ENCODE measurements around the gene TP53RK.

The TP53RK gene

DNA sequence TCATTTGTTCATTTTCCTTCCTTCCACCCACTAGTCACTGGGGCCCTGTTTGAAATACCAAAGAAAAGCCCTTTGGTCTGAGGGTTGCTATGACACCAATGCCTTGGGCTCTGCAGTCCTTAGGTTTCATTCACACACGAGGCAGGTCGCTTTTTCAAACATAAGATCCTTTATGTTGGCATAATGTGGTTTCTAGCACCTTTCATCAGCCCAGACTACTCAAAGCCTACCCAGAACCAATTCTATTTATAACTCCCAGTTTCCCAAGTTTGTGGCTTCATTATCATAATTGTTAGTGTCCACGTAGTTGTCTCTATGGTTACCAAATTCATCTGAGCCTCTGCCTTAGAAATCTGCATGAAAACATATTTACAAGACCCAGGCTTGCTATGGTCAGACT lies 6.6 kb upstream of the TP53RK start:
- Histone ChIP-seq H4K20me1 (ENCODE audit: insufficient read depth, low read length) (no peaks in the 10 kb centered on the region), H3K4me2 (ENCODE audit: low read depth, low read length) (peak overlapping the region; percentile 37), H3K9ac (ENCODE audit: low read length) (peak overlapping the region; percentile 31; the same call in 1 of the 2 replicates), H3K36me3 (replicated peaks; ENCODE audit: insufficient read depth, low read length) (no peaks in the 10 kb centered on the region), H3K27ac (ENCODE audit: low read length) (peak overlapping the region; percentile 72), H3K27me3 (replicated peaks; ENCODE audit: insufficient read depth, low read length) (no peaks in the 10 kb centered on the region), H3K4me3 (ENCODE audit: low read length) (no peak overlapping the region), H3F3A (ENCODE audit: insufficient read depth, low read length) (peaks cover 7% of the 10 kb centered on the region; the same call in 1 of the 2 replicates), H3K9me3 (replicated peaks; ENCODE audit: insufficient read depth, low read length) (no peaks in the 10 kb centered on the region), H3K79me2 (ENCODE audit: low read length) (no peaks in the 10 kb centered on the region), H2AFZ (ENCODE audit: low read length) (0 out of 2 replicates have a peak overlapping the region, but pooled peaks have one; percentile 34), H3K4me1 (ENCODE audit: low read length) (peaks cover 31% of the 10 kb centered on the region), H3K9me2 (replicated peaks; ENCODE audit: insufficient read depth, low read length) (no peaks in the 10 kb centered on the region)
- TF ChIP-seq EZH2 (optimal IDR thresholded peaks at IDR 0.05; ENCODE audit: low read depth, low read length) (no peak), EZH2phosphoT487 (IDR thresholded peaks at IDR 0.05; ENCODE audit: low read length) (no peak), CTCF (IDR thresholded peaks at IDR 0.05; ENCODE audit: low read length) (no peak)
- DNase-seq = peak; percentile 64

GRCh38 chr20:46694484-46694883 lies 5.2 kb upstream of the TP53RK start:
- Histone ChIP-seq H3K9me3 (replicated peaks; ENCODE audit: insufficient read depth, low read length) (no peaks in the 10 kb centered on the region), H3K36me3 (replicated peaks; ENCODE audit: insufficient read depth, low read length) (no peaks in the 10 kb centered on the region), H3K4me3 (ENCODE audit: low read length) (no peak overlapping the region), H3K9ac (ENCODE audit: low read length) (no peak overlapping the region), H3F3A (ENCODE audit: insufficient read depth, low read length) (peaks cover 7% of the 10 kb centered on the region; the same call in 1 of the 2 replicates), H3K4me2 (ENCODE audit: low read depth, low read length) (no peak overlapping the region), H3K9me2 (replicated peaks; ENCODE audit: insufficient read depth, low read length) (no peaks in the 10 kb centered on the region), H3K27me3 (replicated peaks; ENCODE audit: insufficient read depth, low read length) (no peaks in the 10 kb centered on the region), H3K27ac (ENCODE audit: low read length) (no peak overlapping the region), H3K4me1 (ENCODE audit: low read length) (peaks cover 35% of the 10 kb centered on the region), H3K79me2 (ENCODE audit: low read length) (no peaks in the 10 kb centered on the region), H2AFZ (ENCODE audit: low read length) (peak overlapping the region; percentile 5), H4K20me1 (ENCODE audit: insufficient read depth, low read length) (no peaks in the 10 kb centered on the region)
- TF ChIP-seq EZH2 (optimal IDR thresholded peaks at IDR 0.05; ENCODE audit: low read depth, low read length) (no peak), CTCF (IDR thresholded peaks at IDR 0.05; ENCODE audit: low read length) (no peak), EZH2phosphoT487 (IDR thresholded peaks at IDR 0.05; ENCODE audit: low read length) (no peak)
- DNase-seq = peak; percentile 38

GRCh38 chr20:46691196-46691595 lies 2.0 kb upstream of the TP53RK start:
- H3K36me3 ChIP-seq (replicated peaks; ENCODE audit: insufficient read depth, low read length) = peaks cover 3% of the 10 kb centered on the region; the same call in 1 of the 2 replicates
- H3K4me3 ChIP-seq (ENCODE audit: low read length) = no peak overlapping the region
- no peak for DNase-seq
- H3K9me3 ChIP-seq (replicated peaks; ENCODE audit: insufficient read depth, low read length) = no peaks in the 10 kb centered on the region
- no peaks in the 10 kb centered on the region for H4K20me1 ChIP-seq (ENCODE audit: insufficient read depth, low read length)
- no peak overlapping the region for H3K4me2 ChIP-seq (ENCODE audit: low read depth, low read length)
- no peak overlapping the region for H3K27ac ChIP-seq (ENCODE audit: low read length)
- H3K79me2 ChIP-seq (ENCODE audit: low read length) = peaks cover 32% of the 10 kb centered on the region
- H3K9ac ChIP-seq (ENCODE audit: low read length) = no peak overlapping the region
- no peaks in the 10 kb centered on the region for H3K9me2 ChIP-seq (replicated peaks; ENCODE audit: insufficient read depth, low read length)
- peaks cover 5% of the 10 kb centered on the region; the same call in 1 of the 2 replicates for H3F3A ChIP-seq (ENCODE audit: insufficient read depth, low read length)
- no peak overlapping the region for H2AFZ ChIP-seq (ENCODE audit: low read length)
- peaks cover 35% of the 10 kb centered on the region for H3K4me1 ChIP-seq (ENCODE audit: low read length)
- no peak for TF ChIP-seq CTCF (IDR thresholded peaks at IDR 0.05; ENCODE audit: low read length)
- no peak for TF ChIP-seq EZH2phosphoT487 (IDR thresholded peaks at IDR 0.05; ENCODE audit: low read length)
- TF ChIP-seq EZH2 (optimal IDR thresholded peaks at IDR 0.05; ENCODE audit: low read depth, low read length) = no peak
- no peaks in the 10 kb centered on the region for H3K27me3 ChIP-seq (replicated peaks; ENCODE audit: insufficient read depth, low read length)
